Ascending aorta (tissue), 2 donors: Measurements from ENCODE around the gene ZNF416. TPM values are rescaled to one million over a fixed set of nuclear protein-coding genes. Genes with fewer than 3 reads are reported as not detected.

Source experiments
- DNase-seq, 2 donors: peaks; one replicate each; pipeline ENCODE4 v3.0.0-alpha.2; 2019; ENCODE audit warnings: low spot score in 2 of 2
- H3K27ac ChIP-seq, 2 donors: fragments of 200-600 bp; sonication (generic); one replicate each; pipeline ENCODE4 v1.5.1; 2016 to 2017; ENCODE audit warnings: mild to moderate bottlenecking in 1 of 2
- H3K27me3 ChIP-seq: fragments of 200-600 bp; sonication (generic); one replicate; pipeline ENCODE4 v1.5.1; 2017
- H3K36me3 ChIP-seq, 2 donors: fragments of 200-600 bp; sonication (generic); one replicate each; pipeline ENCODE4 v1.5.1; 2016
- H3K4me1 ChIP-seq, 2 donors: fragments of 200-600 bp; sonication (generic); one replicate each; pipeline ENCODE4 v1.5.1; 2016 to 2017; ENCODE audit warnings: mild to moderate bottlenecking in 1 of 2
- H3K4me3 ChIP-seq, 2 donors: fragments of 200-600 bp; sonication (generic); one replicate each; pipeline ENCODE4 v1.5.1; 2016 to 2017; ENCODE audit warnings: mild to moderate bottlenecking in 1 of 2
- H3K9me3 ChIP-seq, 2 donors: fragments of 200-600 bp; sonication (generic); one replicate each; pipeline ENCODE4 v1.5.1; 2016
- CTCF ChIP-seq, 3 experiments: fragments of 200-600 bp in 2 of 3; fragments of 450-650 bp in 1 of 3; sonication (generic) in 2 of 3; IDR thresholded peaks; one replicate each; pipeline ENCODE4 v1.5.1; 2016 to 2019; ENCODE audit warnings: antibody characterized with exemption in 3 of 3, mild to moderate bottlenecking in 1 of 3, moderate library complexity in 1 of 3
- intact Hi-C: fragments of 100-400 bp; cut with DNase I; formaldehyde crosslinking; loops from one replicate; pipeline ENCODE4 v1.15.1; 2023
- total RNA-seq: library from RNA; depleted of rRNA; stranded (reverse); fragments of >200 nt; gene quantifications from one replicate; pipeline ENCODE4 v1.1.0, GENCODE V29; 2016

ZNF416 gene
- total RNA-seq, 1 donor from 2014 or later, result 2.7 TPM

- H3K27me3 ChIP-seq, result no peaks in the 10 kb centered on the region
- no peak for TF ChIP-seq CTCF (IDR thresholded peaks at IDR 0.05)
- peaks cover 19 to 20% of the 10 kb centered on the region in 2 donors for H3K36me3 ChIP-seq
- intact Hi-C loops, result loop anchor here (1.0 to 5.0 kb wide), 4 partner anchors 32 to 165 kb away; partner anchors contain the start of genes TRAPPC2B, ZNF416, ZNF419 and ZNF547
- H3K4me3 ChIP-seq, result peak within 1 kb of the TSS; percentile 81 to 85
- peaks cover 22 to 41% of the 10 kb centered on the region in 2 donors for H3K9me3 ChIP-seq
- peak within 1 kb of the TSS; percentile 64 to 74 for H3K27ac ChIP-seq
- H3K4me1 ChIP-seq, result peaks cover 2 to 3% of the 10 kb centered on the region in 2 donors
- DNase-seq, result peak; percentile 63 to 94
Observed at GRCh38 chr19:57527136-57527881, 51.4 kb downstream of the ZNF416 start, which contains the start of gene ZNF549. TSS of gene ZNF549 (plus strand) at chr19:57527356. CDS start at chr19:57527574, 218 bp downstream.

Other genes with a start within 250 kb of the ZNF416 start
- gene ZNF304, start 227.6 kb downstream of the ZNF416 start, total RNA-seq, result 5.9 TPM
- gene TRAPPC2B, start 215.4 kb downstream of the ZNF416 start, total RNA-seq, result 1.8 TPM
- not detected for gene ZNF547, start 215.4 kb downstream of the ZNF416 start, total RNA-seq
- 0.96 TPM for gene ZNF548, start 189.1 kb downstream of the ZNF416 start, total RNA-seq
- 1.5 TPM for gene ZNF17, start 167.8 kb downstream of the ZNF416 start, total RNA-seq
- gene ZNF749, start 143.6 kb downstream of the ZNF416 start, total RNA-seq, result 2.7 TPM
- not detected for gene VN1R1, start 121.8 kb downstream of the ZNF416 start, total RNA-seq
- gene ZNF772, start 101.3 kb downstream of the ZNF416 start, total RNA-seq, result 3.7 TPM
- 5.3 TPM for gene ZNF419, start 91.2 kb downstream of the ZNF416 start, total RNA-seq
- not detected for gene ZNF773, start 79.0 kb downstream of the ZNF416 start, total RNA-seq
- 2.2 TPM for gene ZNF549, start 51.6 kb downstream of the ZNF416 start, total RNA-seq
- 22.7 TPM for gene ZNF550, start 19.0 kb downstream of the ZNF416 start, total RNA-seq
- gene ZIK1, start 5.2 kb upstream of the ZNF416 start, total RNA-seq, result 0.53 TPM
- 2.6 TPM for gene ZNF530, start 21.0 kb upstream of the ZNF416 start, total RNA-seq
- 1.7 TPM for gene ZNF134, start 35.3 kb upstream of the ZNF416 start, total RNA-seq
- 9.9 TPM for gene ZNF211, start 54.3 kb upstream of the ZNF416 start, total RNA-seq
- not detected for gene ZSCAN4, start 90.0 kb upstream of the ZNF416 start, total RNA-seq
- gene ZNF551, start 103.1 kb upstream of the ZNF416 start, total RNA-seq, result 35.4 TPM
- gene ZNF154, start 130.3 kb upstream of the ZNF416 start, total RNA-seq, result 0.11 TPM
- gene ZNF671, start 148.7 kb upstream of the ZNF416 start, total RNA-seq, result 2.4 TPM
- 1.9 TPM for gene ZNF776, start 167.9 kb upstream of the ZNF416 start, total RNA-seq
- gene ZNF586, start 190.8 kb upstream of the ZNF416 start, total RNA-seq, result 1.4 TPM
- 6.9 TPM for gene ZNF552, start 236.0 kb upstream of the ZNF416 start, total RNA-seq